ENCODE results near the gene SDR42E1.
"Not testable (repeated sequence)": the region's sequence is repeated elsewhere in the genome, so short reads cannot be mapped to it uniquely, and the experiment has no call there.

The SDR42E1 gene

DNA sequence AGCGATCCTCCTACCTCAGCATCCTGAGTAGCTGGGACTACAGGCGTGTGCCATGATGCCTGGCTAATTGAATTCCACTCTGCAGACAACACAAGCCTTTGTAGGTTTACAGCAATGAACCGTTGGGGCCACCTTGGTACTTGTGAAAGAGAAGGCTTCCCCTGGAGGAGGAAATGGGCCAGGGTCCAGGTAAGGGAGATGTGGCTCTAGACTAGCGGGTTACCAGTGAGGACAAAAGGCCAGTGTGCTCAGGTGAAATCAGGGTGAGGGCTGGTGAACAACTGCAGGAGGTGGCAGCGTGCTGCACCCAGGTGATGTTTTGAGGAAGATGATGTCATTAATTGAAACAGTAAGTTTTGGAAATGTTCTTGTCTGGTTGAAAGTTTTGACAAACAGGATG lies 6.7 kb downstream of the SDR42E1 start:
- no peak for DNase-seq (ENCODE audit: low spot score)

DNA sequence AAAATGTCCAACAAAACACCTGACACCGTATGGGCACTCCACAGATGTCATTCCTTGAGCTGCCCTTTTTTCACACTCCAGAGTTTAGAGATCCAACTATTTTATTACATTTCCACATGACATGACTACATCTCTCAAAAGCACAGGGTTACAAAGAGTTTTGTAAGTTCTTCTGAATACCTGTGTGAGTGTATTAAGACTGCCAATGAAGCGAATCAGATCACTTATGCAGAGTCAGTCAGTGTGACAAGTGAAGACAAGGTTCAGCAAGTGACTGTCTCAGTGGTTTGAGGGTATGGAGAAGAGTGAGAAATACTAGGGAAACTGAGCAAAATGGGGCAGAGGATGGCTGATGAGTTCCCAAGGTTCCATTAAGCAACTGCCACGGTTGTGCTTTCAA lies 8.4 kb downstream of the SDR42E1 start:
- DNase-seq (ENCODE audit: low spot score) = no peak

DNA sequence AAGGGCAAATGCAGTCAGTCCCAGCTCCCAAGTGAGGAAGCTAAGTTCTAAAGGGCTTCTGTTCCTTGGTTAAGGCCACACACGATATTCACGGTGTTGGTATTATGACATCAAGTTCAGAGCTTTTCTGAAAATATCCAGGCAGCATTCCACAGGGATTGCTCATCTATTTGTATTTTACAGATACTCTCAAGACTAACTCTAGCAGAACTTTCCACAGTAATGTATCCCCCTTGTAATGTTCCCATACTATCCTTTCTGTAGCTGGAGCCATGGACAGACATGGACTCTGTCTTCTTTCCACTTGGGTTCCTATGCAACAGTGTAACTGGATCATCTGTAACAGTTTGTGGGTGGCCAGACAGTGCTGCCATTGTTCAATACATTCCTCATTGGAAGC lies 13.5 kb downstream of the SDR42E1 start:
- DNase-seq (ENCODE audit: low spot score) = peak; percentile 12

- peak; percentile 83 for DNase-seq (ENCODE audit: low spot score)
Measured at GRCh38 chr16:81996664-81997509, 14.4 kb downstream of the SDR42E1 start.

GRCh38 chr16:81995651-81996050 lies 15.6 kb downstream of the SDR42E1 start:
- no peak for DNase-seq (ENCODE audit: low spot score)

GRCh38 chr16:81994485-81994884 lies 16.8 kb downstream of the SDR42E1 start:
- DNase-seq (ENCODE audit: low spot score) = peak; percentile 5

DNA sequence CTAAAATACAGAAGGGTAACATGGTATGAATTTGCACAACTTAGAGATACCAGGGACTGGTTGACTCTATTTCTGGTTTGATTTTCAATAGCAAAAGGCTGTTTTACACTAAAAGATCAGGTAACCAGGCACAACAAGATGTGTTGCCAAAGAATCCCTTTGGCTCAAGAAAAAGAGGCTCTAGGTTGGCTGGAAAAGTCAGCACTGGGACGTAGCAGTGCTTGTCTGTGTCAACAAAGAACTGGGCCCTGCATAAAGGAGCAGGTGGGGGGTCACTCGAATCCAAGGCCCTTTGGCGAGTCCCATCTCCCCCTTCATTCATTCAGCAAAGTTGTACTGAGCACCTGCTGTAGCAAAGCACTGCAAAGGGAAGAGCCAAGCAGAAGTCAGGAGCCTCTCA lies 18.4 kb downstream of the SDR42E1 start:
- DNase-seq (ENCODE audit: low spot score) = no peak

DNA sequence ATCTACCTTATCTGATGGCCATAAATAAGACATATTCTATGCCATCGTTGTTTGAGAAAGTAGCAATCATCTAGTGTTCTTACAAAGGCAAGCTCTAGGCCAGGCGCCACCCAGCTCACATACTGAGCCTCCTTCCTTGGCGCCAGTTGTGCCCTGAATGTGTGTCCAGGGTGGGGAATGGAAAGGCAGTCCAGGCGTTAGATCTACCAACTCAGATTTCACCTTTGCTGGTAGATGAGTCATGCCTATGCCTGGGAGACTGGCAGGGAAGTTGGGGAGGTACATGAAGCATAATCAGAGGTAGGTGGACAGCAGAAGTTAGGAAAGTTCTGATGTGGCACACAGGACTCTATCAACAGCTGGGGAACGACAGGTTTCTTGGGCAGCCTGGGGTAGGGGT lies 23.6 kb downstream of the SDR42E1 start:
- DNase-seq (ENCODE audit: low spot score) = no peak

DNA sequence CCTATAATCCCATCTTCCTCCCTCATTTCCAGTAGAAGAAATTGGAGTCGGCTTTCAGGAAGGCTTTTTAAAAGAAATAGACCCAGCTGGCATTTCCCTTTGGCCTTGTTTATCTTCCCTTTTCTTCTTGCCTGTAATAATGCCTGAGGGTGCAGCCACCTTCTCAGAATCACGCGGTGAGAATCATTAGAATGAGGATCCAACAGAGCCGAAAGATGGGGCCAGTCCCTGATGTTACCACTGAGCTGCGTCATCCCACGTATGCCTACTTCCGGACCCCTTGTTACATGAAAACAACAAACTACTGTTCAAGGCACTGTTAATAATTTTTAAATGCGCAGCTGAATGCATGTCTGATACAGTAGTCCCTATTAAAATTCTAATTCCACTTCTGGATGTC lies 24.1 kb downstream of the SDR42E1 start:
- DNase-seq (ENCODE audit: low spot score) = no peak

- not testable (repeated sequence) for DNase-seq (ENCODE audit: low spot score)
Measured at GRCh38 chr16:81977335-81977942, 33.8 kb downstream of the SDR42E1 start.

DNA sequence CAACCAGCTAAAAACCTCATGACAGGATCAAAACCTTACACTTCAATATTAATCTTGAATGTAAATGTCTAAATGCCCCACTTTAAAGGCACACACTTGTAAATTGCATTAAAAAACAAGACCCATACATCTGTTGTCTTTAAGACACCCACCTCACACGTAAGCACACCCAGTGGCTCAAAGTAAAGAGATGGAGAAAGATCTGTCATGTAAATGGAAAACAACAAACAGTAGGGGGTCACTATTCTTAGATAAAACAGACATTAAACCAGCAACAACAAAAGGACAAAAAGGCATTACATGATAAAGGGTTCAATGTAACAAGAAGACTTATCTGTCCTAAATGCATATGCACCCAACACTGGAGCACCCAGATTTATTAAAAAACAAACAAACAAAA lies 35.6 kb downstream of the SDR42E1 start:
- no peak for DNase-seq (ENCODE audit: low spot score)

- DNase-seq (ENCODE audit: low spot score) = no peak
Measured at GRCh38 chr16:81973737-81974136, 37.5 kb downstream of the SDR42E1 start.

DNA sequence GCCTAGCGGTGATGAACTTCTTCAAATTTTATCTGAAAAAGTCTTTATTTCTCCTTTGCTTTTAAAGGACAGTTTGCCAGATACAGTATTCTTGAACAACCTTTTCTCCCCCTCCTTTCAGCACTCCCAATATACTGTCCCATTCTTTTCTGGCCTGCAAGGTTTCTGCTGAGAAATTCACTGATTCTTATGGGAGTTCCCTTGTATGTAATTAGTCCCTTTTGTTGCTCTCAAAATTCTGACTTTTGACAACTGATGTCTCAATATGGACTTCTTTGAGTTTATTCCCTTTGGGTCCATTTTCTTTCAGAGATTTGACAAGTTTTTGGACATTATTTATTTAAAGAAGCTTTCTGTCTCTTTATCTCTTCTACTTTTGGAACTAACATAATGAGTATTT lies 39.4 kb downstream of the SDR42E1 start:
- no peak for DNase-seq (ENCODE audit: low spot score)

DNA sequence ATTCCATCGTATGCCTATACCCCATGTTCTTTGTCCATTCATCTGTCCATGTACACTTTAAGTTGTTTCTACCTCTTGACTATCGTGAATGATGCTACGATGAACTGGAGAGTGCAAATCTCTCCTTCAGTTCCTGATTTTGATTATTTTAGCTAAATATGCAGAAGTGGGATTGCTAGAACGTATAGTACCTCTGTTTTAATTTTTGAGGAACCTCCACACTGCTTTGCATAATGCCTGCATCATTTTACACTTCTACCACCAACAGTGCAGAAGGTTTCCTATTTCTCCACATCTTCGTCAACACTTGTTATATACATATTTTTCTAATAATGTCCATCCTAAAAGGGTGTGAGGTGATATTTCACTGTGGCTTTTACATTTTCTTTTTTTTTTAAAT lies 43.9 kb downstream of the SDR42E1 start:
- DNase-seq (ENCODE audit: low spot score) = no peak

- DNase-seq (ENCODE audit: low spot score) = no peak
Measured at GRCh38 chr16:81964808-81965207, 46.5 kb downstream of the SDR42E1 start.

GRCh38 chr16:81956213-81956948 lies 54.9 kb downstream of the SDR42E1 start:
- DNase-seq (ENCODE audit: low spot score) = no peak

DNA sequence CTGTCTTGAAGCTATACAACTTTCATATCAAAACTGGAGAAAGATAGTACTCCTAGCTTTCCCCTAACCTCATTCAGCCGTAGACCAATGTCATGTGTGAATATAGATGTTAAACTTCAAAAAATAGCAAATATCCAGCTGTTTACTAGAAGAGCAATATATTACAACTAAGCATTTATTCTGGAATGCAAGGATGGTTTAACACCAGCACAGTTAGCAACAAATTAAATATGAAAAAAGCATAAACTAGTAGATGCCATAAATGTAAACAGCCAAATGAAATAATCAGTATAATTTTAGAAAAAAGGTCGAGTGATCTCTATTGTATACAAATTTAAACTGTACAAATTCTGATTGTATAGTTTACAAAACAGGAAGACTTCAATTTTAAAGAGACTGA lies 59.7 kb downstream of the SDR42E1 start:
- DNase-seq (ENCODE audit: low spot score) = no peak

DNA sequence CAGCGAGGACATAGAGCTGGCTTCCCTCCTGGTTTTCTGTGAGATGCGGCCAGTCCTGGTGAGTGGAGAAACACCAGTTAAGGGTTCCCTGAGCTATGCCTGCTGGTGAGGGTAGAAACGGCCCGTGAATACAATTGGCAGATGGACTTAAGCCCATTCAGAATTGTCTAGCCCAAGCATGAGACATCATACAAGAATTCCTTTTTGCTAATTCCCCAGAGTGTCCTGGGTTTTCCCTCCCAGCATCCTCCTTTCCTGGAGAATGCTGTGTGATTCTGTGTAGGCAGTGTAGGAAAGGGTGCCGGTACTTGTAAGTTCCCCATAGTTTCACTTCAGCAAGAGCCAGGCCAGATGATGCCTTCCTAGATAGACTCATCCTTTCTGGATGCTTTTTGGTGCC lies 65.1 kb downstream of the SDR42E1 start:
- no peak for DNase-seq (ENCODE audit: low spot score)

- no peak for DNase-seq (ENCODE audit: low spot score)
Measured at GRCh38 chr16:81945665-81946064, 65.6 kb downstream of the SDR42E1 start.

GRCh38 chr16:81942007-81942601 lies 69.2 kb downstream of the SDR42E1 start:
- DNase-seq (ENCODE audit: low spot score) = no peak

GRCh38 chr16:81940781-81941560 lies 70.3 kb downstream of the SDR42E1 start:
- DNase-seq (ENCODE audit: low spot score) = peak; percentile 84

Data from RKO (cell line).